ENCODE data around the gene PER2.

PER2 gene

DNA sequence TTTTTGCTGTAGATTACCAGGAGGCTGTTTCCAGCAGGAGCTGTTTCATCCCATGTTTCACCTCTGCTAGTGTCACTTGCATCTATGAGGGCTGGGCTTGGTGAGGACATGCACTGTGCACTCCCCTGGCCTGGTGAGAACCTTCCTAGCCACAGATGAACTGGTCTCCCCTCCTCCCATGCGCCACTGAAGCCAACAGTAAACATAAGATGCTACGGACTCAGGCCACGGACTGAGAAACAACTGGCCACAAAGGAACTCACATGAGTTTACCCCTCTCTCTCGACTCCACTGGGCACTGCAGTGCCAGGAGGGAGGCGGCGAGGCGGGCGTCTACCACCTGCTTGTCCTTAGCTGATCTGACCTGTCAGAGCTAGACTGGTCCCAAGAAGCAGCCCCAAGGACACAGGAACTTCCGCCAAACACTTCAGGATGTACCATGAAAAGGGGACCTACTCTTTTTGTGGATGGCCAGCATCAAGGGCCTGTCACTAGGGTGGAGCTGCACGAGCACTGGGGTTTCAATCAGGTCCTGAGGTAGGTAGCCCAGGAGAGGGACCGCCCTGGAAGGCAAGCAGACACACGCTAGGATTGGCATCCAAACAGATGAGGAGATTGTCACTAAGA, 25.8 kb downstream of the PER2 start:
- no peak for DNase-seq

- DNase-seq = no peak
These were observed 26.6 kb downstream of the PER2 start for GRCh38 chr2:238261718-238262375.

GRCh38 chr2:238260883-238261282, 27.5 kb downstream of the PER2 start:
- no peak for DNase-seq

DNA sequence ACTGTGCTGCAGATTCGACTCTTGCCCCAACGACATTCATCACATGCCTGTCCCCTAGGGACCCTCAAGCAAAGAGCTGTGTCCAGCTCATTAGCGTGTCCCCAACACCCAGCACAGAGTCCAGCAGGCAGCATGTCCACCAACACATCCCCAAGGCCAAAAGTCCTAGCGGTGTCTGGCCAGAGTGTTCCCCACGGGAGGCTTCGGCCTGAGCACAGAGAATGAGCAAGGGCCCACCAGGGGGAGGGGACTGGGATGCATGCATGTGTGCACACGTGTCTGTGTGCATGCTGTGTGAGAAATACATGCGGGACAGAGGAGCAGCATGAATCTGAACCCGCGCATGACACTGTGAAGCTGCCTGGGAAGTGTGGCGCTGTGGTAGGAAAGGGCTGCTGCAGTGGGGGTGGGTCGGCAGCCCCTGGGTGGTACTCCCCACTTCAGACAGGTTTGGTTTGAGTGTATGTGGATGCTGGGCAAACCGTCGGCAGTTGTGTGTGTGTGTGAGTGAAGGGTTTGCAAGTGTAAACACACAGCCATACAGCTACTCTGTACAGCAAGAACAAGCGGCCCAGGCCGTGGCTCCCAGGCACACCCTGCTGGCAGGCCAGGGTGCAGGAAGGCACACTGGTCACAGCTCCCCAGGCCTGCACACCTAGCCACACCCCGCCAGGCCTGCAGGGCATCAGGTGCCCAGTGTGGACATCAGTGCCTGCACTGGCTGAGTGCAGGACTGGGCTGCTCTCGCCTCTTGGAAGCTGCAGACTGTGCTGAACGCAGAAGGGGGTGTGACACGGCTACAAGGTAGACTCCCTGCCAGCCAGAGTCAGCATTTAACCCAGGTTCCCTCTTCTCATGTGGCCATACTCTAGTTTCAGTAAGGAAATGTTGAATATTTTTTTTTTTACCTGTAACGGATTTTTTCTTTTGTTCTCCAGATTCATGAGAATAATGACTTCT, 29.1 kb downstream of the PER2 start:
- DNase-seq = no peak

DNA sequence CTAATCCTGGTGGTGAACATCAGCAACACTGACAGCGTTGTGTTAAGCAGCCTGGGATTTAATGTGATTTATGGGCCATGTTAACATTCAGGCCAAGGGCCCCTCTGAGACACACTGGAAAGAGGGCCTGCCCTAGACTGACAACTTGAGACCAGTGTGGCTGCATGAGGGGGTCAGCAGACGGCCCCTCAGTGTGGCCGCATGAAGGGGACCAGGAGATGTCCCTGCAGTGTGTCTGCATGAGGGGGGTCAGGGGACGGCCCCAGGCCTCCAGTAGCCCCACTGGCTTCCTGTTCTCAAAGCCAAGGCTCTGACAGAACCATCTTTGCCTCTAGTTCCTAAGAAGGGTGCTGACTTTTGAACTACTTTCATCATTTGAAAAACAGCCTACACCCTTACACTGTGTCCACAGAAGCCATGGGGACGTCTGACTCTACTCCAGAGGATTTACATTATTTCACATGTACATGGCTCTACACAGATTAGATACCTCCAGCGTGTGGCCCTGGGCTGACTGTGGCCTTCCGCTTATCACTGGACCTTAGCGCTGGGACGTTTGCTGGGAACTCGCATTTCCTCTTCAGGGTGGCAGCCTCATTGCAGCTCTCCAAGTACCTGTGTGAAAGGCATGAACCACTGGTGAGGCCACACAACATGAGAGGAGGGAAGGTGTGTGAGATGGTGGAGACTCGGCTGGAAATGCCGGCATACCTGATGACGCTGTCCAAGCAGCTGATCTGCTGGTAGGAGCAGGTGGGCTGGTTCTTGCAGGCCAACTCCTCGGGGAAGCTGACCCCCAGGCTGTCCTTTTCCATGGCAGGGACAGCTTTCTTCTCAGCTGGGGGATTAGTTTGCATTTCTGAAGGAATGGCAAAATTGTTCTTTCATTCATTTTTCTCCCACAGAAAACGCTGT, 30.4 kb downstream of the PER2 start:
- no peak for DNase-seq

DNA sequence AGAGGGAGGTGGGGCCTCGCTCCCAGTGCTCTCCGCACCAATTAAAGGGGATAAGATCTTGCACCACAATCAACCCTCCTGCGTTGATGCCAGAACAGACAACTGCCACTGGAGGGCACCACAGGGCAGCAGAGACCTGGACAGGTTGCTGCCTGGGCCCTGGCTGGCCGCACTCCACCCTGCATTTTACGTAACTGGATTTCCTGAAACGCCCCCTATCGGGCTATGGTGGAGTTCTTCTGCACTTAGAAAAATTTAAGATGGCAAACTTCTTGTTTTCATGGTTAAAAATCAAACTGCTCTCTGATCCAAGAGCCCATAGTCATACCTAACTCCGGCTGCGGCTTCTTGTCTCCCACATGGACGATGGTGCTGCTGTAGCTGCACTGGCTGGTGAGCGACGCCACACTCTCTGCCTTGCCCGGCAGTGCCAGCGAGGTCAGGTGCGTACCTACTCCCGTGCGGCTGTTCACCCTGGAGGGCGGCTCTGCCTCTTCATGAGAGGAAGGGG, 31.8 kb downstream of the PER2 start:
- no peak for DNase-seq

GRCh38 chr2:238256111-238256510, 32.3 kb downstream of the PER2 start:
- no peak for DNase-seq

DNA sequence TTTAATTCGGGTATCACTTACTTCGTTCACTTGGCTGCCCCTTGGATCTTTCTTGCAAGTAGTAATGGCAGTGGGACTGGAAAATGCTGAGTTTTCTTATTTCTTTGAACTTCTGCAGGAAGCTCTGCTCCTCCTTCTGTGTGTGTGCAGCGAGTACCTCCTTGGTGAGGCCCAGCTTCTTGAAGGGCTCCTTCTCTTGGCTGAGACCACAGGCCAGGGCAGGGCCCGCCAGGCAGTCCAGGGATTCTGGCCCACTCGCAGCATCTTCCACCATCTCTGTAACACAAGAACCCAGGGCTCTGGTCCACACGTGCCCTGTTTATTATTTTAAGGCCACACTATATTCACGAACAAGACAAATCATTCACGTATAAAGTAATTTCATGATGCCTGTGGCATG, 32.8 kb downstream of the PER2 start:
- no peak for DNase-seq

DNA sequence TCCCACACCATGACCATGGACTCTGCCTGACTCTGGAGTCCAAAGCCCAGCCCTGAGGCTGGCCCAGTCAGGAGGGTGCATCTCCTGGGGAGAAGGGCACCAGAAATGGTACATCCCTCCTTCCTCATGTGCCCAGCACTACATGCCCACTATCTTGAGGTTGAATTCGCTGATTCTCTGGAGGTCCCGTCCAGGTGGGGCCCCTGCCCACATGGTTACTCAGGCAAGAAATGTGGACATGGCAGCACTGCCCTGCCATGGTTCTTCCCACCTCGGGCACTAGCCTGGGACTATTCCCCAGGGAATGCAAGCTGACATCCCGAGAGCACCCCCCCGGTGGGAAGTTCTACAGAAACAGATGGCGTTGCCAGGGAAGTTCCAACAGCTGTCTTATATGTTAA, 33.3 kb downstream of the PER2 start:
- DNase-seq = no peak

- DNase-seq = no peak
These were observed 34.2 kb downstream of the PER2 start for GRCh38 chr2:238254095-238254723.

- no peak for DNase-seq
These were observed 35.4 kb downstream of the PER2 start for GRCh38 chr2:238252766-238253630.

DNA sequence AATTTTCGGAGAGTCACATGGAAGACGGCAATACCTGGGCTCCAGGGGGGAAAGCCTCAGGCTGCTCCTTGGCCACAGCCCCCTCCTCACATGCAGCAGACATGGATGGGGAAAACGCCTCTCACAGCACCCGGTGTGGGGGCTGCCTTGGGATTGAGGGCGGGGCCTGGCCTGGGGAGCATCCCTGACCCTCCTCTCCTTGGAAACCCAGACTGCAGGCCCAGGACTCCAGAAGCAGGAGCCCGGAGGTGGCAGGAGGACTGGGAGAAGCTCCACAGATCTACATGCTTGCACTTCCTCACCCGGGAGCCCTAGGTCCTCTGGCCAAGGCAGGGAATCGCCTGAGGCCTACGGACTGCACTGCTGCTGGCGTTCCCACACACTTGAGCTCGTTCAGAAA, 36.4 kb downstream of the PER2 start:
- no peak for DNase-seq

DNA sequence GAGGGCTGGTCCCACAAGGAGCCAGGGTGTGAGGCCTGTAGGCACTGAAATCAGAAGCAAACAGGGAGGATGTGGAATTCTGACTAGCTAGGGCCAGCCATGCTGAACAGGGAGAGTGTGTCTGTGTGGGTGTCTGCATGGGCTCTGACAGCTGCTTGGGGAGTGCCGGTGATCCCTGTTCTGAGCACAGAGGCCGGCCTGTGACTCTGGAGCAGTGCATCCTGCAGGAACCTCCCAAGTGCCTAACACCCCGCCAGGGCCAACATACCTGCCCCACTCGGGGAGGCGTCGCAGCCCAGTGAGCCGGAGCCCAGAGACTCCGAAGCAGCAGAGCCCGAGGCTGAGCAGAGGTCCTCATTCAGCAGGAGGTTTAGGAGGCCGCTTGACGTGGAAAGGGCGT, 37.1 kb downstream of the PER2 start:
- DNase-seq = no peak

DNA sequence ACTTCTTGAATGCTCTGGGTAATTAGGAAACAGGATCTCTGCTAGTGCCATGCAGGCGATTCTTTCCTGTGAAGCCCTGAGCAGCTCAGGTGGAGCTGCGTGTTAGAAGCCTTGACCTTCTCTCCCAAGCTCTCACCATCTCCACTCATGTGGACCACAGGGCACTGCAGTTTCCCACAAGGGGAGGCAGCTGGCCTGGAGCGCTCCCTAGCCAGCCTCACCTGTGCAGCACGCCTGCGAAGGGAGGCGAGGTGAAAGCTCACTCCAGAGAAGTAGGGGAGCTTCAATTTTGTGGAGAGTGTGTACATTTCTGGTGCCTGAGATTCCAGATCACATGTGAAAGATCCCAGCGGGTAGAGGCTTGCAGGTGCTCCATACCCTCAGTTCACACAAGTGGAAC, 37.5 kb downstream of the PER2 start:
- no peak for DNase-seq

DNA sequence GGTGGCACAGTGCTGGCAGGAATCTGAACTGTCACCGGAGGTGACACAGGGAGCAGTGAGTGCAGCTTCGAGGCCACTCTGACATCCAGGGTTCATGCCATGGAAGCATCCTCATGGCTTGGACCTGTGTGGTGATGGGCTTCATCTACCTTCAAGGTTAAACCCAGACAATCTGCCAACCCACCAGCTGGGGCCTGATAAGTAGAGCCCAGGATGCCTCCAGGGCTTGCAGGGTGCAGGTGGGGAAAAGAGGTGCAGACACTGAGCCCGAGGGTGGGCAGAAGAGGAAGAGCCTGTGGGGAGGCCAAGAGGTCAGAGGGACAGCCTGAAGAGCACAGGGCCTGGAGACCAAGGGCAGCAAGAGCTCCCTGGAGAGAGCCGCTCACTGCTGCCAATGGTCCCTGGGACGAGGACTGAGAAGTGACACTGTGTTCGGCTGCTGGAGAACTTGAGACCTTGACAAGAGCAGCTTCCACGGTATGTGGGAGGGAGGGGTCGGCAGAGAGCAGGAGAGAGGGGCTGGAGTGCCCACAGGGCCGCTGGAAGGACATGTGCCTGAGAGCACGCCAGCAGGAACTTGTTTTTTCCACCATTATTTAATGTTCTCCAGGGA, 40.5 kb downstream of the PER2 start:
- DNase-seq = no peak

DNA sequence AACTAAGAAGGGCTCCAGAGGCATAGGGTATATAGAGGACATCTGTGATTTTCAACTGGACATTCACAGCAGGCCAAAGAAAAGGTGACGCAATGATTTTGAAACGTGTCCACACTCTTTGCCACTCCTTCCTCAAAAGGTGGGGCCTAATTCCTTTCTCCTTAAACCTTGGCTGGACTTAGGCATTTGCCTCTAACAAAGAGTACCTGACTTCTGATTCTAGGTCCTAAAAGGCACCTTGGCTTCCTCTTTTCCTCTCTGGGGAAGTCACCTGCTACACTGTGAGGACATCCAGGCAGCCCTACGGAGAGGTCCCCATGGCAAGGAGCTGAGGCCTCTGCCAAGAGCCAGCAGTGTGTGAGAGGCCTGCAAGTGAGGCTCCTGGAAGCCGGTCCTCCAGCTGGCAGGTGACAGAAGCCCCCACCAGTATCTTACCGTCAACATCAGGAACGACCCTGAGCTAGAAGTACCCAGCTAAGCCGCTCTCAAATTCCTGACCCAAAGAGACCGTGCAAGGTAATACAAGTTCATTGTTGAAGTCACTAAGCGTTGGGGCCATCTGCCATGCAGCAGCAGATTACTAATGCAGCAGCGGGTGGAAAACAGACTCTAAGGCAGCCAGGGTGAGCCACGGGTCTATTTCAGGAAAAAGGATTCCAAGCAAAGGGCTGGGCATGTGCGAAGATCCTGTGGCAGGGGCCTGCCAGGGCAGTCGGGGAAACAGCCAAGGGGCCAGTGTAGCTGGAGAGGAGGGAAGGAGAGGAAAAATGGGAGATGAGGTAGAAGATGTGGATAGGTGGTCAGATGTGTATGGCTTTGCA, 41.2 kb downstream of the PER2 start:
- DNase-seq = no peak

DNA sequence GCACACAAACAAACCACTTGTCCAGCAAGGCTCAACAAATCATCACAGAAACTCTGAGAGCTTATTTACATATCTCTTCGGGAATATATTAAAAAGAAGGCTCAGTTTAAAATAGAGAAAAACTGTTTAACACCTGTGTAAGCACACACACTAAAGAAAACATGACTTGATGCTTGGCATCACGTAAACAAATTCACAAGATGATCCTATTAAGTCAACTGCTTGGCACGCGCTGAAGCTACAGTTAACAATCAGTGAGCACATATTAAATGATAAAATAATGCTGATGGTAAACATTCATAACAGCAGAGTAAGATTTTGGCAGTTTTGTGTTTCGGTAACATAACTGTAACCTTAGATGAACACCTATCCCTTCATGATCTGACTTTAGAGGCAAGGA, 44.3 kb downstream of the PER2 start:
- no peak for DNase-seq

DNA sequence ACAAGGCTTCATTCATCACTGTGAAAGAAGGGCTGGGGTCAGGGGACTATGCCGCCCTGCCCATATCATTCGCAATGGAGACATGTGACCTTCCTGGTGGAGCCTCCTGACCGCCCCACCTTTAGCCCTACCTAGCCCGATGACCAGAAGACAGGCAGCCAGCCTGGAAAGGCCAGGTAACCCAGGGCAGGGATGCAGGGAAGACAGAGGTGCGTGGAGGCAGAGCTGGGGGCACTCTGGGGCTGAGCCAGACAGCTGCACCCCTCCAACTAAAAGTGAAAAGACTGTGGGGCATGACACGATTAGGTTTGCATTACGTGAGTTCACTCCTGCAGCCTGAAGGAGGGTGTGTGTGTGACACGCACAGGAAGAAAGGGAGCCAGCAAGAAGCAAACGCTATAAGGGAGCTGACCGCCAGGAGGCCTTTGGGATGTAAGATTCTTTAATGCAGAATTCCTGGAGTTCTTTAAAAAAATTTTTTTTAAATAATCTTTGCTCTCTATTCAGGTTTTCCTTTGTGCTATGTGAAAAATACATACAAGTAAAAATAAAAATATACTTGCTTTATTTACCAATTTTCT, 44.8 kb downstream of the PER2 start:
- no peak for DNase-seq
